Left renal cortex interstitium (tissue), 4 donors: ENCODE results near the gene SPECC1. TPM values are rescaled to one million over a fixed set of nuclear protein-coding genes. Genes with fewer than 3 reads are reported as not detected.
"Not testable (repeated sequence)": the region's sequence is repeated elsewhere in the genome, so short reads cannot be mapped to it uniquely, and the experiment has no call there.

ENCODE experiments used
- DNase-seq, 4 donors: peaks; one replicate each; pipeline ENCODE4 v3.0.0-alpha.2; 2013; ENCODE audit warnings: low read depth in 4 of 4, low spot score in 2 of 4, missing footprints in 1 of 4
- polyA plus RNA-seq, 4 donors: library from polyadenylated mRNA; unstranded; fragments of 120-200 nt; gene quantifications; one replicate each; pipeline ENCODE4 v1.2.1, GENCODE V29; 2013; ENCODE audit not compliant: insufficient read length in 4 of 4

The SPECC1 gene
- polyA plus RNA-seq, 4 donors = 10.5 to 20.0 (median 14.4) TPM

DNA sequence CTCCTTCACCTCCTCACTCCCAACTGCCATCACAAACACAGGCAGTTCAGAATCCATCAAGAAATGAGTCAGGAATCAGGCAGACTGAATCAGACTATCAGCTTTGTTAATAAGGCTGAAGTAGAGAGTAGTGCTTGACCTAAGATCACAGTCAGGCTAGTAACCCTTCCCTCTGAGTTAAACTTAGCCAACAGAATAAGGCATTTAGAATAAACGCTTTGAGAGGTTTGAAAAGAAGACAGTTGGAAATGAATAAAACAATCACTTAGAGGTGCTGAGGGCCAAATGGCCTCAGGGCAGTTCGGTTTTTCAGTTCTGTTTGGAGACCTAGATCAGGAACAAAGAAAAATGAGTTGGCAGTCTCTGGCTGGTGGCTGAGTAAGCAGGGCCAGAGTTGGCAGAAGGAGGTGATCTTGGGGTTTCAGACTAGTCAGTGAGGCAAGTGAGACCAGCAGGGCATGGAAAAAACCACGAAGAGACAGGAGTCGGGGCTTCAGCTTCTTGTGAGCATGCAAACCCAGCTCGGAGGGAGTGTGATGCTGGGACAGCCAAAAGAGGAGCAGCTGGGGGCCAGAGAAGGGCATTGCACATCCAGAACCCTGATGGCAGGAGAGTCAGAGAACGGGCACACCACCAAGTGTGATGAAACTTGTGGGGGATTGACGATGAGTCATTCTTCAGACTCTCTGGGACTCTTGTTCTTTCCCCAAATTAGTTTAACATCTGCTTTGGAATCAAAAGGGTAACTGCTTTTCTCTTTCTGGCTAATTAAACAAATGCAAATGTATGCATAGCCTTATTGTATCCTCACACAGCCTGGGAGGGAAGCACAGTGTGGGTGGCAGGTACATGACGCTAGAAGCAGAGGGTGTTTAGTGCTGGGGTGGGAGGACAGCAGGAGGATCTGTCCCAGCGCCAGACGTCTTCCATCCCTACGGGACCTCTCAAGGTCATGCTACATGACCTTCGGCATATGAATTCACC is 54.8 kb downstream of the SPECC1 start:
- no peak for DNase-seq

DNA sequence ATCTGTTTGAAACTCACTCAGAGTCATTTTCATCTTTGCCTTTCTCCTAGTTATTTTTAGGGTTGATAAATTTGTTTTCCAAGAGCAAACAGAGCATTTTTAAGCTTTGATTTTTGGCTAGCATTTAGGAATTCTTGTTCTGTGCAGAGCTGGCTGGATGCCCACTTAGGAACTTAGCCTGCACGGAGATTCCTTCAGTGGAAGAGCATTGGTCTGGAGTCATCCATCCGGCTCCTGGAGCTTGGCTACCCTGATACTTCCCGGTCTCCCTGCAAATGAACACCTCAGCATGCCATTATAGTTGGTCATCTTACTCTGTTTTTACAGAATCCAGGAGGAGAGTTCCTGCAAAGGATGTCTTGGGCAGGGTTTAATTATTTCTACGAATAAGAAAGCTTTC is 57.1 kb downstream of the SPECC1 start:
- no peak for DNase-seq

DNA sequence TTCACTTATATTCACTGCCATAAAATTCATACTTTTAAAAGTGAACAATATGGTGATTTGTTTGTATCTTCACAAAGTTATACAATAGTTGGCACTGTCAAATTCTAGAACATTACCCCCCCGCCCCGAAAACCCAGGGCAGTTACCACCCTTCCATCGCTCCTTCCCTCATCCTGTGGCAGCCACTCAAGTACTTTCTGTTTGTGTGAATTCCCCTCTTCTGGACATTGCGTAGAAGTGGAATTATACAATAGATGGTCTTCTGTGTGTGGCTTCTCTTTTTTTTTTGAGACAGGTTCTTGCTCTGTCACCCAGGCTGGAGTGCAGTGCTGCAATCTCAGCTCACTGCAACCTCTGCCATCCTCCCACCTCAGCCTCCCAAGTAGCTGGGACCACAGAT is 58.6 kb downstream of the SPECC1 start:
- DNase-seq = no peak

DNA sequence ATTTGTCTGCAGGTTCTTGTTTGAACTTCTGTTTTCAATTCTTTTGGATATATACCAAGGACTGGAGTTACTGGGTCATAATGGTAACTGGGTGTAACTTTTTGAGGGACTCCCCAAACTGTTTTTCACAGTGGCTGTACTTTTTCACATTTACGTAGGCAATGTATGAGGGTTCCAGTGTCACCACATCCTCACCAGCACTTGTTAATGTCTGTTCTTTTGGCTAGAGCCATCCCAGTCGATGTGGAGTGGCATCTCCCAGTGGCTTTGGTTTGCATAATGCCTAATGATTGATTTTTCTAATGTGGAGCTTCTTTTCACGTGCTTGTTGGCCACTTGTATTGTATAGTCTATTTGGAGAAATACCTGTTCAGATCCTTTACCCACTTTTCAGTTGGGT is 59.3 kb downstream of the SPECC1 start:
- DNase-seq = no peak

DNA sequence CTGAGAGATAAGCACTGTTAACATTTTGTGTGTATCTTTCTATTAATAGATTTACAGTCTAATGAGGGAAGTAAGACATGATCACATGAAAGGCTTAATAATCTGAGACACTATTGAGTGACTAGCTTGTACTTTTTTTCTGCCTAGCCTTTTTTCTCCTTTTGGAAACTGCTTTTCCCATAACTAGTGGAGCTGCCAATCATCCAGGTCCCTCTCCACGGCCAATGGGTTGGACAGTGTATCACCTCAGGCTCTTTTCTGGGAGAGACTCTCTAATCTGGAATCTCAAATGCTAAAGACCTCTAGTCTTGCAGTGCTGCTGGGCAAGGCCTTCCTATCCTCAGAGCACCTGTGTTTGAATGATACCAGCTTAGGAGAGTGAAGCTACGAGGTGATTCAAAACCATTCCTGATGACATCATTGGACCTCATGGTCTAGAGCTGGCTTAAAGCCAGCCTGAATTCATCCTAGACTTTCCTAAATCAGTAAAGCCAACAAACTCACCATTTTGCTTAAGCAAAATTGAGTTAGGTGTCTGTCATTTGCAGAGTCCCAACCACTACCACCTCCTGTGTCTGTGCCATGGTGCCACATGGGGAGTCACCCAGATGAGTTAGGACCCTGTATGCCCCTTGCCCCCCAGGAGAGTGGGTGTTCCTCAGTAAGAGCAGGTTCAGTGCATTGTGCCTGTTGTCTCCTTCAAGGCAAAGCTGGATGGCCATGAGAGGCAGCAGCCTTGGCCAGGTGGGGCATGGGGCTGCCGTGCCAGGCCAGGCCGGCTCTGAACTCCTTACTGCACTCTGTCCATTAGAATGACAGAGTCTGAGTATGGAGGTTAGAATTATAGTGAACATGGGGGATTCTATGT is 62.9 kb downstream of the SPECC1 start:
- DNase-seq = no peak

DNA sequence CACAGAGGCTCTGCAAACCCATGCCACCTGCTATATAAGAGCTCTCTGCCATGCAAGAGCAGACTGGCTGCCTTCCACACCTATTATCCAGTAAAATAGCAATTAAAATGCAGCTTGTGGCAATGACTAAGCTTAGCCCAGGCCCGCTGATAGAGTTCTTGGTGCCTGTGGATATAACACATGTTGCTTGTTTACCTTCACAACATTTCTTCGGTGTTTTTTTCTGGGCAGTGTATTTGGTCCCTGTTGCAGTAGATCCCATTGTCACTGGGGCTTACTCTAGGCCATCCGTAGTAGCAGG is 63.5 kb downstream of the SPECC1 start:
- no peak for DNase-seq

DNA sequence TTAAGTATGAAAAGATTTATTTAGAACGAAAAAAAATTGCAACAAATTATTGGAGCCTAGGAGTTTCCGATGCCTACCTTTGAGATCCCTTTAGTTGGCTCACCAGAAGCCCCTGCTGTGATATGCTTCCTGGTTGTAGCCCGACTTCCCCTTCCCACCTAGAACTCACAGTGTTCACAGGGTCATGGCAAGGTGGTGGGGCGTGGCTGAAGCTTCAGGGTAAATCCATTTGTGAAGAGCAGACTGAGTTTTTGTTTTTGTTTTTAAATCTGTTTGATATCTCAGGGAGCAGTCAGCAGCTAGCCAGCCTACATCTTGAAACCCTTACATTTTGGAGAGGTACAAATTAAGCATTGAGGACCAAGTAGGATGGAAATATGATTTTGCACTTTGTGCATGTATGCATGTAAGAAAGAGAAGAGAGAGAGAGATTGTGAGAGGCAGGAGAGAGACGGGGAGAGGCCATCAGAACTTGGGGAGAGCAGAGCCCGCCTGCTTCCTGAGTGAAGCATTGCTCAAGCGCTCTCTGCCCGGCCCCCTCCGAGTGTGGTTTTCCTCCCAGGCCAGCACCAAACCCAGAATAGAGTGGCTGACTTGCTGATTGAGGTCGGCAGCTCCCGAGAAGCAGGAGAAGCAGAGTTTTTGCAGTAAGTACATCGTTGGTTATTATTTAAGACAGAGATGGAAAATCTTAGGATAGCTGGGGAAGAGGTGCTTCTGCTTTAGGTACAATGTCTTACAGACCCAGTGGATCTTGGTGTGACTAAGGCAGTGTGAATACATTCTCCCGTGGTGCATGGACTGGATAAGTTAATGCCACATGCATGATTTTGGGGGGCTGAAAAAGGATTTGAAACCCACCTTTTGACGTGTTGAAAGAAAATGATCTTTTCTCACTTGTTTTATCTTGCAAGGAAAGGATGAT is 64.2 kb downstream of the SPECC1 start:
- no peak for DNase-seq

DNA sequence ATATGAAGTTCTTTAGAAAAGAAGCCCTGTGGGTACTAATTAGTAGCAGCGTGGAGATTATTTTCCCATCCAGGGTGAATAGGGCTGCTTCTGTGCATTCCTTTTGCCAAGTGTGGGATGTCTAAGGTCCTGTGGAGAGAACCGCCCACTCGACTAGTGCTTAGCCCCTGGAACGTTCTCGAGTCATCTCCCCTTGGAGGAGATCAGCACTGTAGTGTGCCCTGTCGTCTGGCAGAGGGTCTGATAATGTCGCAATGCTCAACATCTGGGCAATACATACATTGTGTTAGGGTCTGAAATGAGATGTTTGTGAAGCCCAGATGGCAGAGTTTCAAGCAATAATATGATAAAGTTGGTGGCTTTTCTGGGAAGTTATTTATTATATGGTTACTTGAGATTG is 64.8 kb downstream of the SPECC1 start:
- no peak for DNase-seq

DNA sequence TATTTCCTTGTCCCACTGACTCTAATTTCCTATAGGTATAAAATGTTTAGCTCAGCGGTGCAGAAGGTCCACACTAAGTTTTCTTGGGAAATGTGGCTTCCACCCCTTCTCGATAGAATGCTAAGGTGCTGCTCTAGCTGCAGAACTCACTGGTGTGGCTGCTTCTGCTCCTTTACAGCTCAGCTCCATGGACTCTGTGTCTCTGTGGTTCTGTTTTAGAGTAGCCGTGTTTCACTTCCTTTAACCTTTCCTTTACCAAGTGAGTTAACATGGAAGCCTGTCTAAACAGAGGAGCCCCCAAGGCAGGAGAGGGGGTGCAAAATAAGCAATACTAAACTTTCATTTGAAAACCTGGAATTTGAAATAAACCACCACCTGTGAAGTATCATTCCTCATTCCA is 65.3 kb downstream of the SPECC1 start:
- DNase-seq = no peak

DNA sequence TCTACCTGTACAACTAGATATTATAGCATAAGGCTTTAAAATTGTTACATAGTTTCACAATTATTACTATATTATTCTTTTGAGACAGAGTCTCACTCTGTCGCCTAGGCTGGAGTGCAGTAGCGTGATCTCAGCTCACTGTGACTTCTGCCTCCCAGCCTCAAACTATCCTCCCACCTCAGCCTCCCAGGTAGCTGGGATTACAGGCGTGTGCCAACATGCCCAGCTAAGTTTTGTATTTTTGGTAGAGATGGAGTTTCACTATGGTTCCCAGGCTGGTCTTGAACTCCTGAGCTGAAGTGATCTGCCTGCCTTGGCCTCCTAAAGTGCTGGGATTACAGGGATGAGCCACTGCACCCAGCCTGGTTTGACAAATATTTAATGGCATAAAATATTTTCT is 67.0 kb downstream of the SPECC1 start:
- not testable (repeated sequence) for DNase-seq

DNA sequence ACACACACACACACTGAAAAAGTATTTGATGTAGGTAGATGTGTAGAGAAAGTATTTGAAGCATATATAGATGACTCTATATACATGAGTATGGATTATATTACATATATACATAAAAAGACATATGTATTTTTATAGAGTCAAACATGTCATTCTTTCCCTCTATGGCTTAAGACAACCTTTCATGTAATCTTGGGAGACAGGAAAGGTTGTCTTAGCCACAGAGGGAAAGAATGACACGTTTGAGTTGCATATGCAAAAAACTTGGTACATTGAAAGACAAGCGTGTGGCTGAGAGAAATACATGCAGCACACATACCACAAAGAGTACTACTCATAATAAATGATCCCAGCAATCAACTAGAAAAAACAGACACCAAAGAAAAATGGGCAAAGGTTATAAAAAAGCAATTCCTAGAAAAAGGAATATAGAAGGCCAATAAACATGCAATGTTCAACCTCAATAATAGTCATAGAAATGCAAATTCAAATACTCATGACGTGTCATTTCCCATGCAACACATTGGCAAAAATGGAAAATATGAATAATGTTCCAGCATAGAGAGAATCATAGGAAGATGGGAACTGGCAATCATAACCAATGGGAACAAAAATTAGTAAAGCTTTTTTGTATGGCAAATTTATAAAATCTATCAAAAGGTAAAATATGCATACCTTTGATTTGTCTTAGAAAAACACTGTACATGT is 69.0 kb downstream of the SPECC1 start:
- DNase-seq = no peak

DNA sequence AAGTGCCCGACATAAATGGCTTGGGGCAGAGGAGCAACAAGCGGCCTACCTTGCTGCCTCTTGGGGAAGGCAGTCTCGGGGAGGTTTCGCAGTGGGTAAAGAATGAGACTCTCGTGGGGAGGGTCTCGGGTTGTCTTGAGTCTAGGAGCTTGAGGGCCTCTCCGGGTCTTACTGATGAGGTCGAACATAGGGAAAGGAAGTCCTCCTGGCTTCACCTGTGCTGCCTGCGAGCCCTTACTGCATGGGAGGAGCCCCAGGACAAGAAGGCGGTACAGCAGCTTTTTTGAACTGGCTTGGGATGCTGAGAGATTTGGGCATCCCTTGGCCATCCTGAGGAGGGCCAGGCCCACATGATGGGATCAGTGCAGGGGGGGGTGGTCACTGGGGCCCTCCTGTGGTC is 71.4 kb downstream of the SPECC1 start:
- no peak for DNase-seq

DNA sequence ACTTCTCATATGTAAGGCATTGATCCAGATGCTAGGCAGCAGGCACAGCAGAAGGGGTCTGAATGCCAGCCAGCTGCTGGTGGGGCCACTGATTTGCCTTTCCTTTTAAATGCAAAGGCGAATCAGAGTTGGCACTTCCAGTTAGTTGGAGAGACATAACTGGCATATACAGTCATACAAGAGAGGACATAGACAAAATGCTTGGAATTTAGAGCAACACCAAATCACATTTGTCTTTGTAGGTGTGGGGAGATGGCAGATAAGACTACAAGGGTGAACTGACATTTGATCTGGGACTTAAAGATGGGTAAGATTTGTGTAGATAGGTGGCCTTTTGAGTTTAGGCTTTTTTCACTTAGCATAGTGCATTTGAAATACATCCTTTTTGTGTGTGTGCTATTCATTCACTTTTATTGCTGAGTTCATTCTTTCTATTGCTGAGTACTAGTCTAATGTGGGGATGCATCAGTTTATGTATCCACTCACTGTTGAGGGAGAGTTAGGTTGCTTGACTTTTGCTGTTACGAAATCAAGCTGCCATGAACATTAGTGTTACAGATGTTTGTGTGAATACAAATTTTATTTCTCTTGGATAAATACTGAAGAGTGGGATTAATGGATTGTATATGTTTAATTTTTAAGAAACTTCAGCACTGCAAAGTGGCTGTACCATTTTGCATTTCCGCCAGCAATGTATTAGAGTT is 74.1 kb downstream of the SPECC1 start:
- DNase-seq = no peak

DNA sequence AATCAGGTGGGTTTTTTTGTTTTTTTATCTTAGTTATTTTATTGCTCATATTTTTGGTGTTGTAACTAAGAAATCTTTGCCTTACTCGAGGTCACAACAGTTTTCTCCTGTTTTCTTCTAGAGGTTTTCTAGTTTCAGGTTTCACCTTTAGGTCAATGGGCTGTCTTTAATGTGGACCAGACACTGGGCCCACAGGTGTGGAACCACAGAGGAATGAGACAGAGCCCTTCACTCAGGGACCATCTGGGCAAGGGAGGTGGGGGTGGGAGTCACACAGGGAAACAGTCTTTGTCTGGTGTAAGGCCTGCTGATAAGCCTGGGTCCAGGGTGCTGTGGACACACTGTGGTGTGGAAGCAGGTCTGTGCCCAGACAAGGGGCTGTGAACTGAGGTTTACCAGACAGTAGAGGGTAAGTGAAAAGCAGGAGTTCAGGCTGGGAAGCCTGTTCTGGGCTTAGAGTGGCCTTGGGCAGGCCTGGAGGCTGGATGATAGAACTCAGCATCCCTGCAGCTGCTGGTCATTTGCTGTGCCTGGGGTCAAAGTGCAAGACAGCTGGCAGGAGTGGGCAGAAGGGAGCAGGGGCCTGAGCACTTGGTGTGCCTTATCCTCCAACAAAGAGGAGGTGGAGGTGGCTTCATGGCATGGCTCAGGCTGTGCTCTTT is 75.6 kb downstream of the SPECC1 start:
- DNase-seq = no peak

DNA sequence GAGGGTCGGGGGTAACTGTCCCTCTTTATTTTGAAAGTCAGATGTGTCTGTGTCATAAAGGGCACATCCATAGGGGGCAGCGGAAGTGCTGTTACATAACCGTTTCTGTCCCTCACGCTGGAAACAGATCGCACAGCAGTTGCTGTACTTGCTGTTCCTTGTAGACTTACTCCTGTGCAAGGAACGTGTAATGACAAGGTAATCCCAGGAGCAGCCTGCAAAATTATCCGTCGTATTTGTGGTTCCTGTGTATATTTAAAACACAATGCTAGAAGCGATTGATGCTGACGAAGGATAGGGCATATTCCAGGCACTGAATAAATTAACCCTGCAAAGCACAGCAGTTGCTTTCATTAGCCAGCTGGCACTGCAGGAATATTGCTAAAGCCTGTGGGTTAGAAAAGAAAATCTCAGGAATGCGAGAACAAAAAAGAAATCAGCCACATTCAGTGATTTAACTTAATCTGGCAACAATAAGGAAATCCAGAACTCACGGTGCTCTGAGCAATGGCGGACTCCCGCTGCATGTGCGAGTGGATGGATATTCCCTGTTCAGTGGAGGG is 76.2 kb downstream of the SPECC1 start:
- DNase-seq = no peak

DNA sequence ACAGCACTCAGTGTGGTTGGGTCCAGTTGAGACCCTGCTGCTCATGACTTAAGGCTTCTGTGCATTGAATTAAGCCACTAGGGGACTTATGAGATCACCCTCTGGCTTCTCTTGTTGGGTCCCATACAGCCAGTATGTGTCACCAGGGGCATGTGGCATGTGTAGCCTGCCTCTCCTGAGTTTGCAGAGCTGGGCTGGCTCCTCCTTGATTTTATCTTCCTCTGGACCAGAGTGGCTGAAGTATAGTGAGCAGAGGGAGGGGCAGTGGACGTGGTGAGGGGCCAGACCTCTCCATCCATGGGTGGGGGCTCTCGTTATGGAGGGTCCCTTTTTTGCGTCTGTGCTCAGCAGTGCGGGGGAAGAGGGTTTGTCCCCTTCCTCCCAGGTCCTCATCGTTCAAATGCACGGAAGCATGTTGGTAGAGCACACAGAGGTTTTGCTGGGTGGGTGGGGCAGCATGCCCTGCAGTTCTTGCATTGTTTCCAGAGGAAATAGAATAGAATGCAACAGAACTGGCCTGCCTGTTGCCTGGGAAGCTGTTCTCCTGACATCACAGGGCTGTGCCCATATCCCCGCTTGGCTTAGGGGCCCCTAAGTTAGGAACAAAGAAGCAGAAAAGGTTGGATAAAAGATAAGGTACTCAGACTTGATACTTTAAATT is 77.4 kb downstream of the SPECC1 start:
- no peak for DNase-seq

DNA sequence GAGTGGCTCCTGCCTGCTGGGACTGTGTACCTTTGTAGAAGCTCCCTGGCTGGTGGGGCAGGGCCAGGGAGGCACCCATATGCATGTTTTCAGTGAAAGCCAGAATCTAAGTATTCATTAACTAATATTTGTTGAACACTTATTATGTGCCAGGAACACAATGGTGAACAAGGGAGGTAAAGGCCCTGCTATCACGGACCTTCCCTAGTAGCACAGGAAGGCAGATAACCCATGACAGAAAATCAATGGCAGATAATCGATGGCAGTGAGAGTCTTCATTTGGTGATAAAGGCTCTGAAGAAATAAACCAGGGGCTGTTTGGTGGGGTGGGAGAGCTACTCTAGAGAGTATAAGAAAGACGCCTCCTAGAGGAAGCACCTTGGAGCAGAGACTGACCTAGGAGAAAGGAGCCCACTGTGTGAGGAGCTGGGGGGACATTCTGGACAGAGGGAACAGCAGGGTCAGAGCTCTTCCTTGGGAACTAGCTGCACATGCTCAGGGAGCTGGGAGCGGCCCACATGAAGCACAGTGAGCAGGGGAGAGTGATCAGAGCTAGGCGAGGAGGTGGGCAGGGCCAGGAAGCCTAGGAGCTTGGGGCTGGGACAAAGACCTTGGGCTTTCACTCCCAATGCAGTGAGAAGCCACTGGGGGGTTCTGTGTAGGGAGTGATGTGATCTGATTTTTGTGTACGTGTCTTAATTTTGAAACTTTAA is 78.5 kb downstream of the SPECC1 start:
- DNase-seq = no peak
